Heart right ventricle (tissue), 16 donors: ENCODE results near the gene TNFAIP2. TPM values are rescaled to one million over a fixed set of nuclear protein-coding genes. Genes with fewer than 3 reads are reported as not detected.

Experiments used
- ATAC-seq, 8 donors: fragments of 200-7000 bp; cut with Tn5 transposase; one replicate each; pipeline ENCODE4 v1.9.1; 2020; ENCODE audit warnings: mild to moderate bottlenecking in 8 of 8, moderate library complexity in 8 of 8, moderate number of reproducible peaks in 1 of 8
- DNase-seq, 2 donors: peaks; one replicate each; pipeline ENCODE4 v3.0.0-alpha.2; 2020
- H3K27ac ChIP-seq, 10 donors: fragments of 200-600 bp; sonication (generic) in 2 of 10; one replicate each; pipeline versions ENCODE4 v1.5.0 to v1.8.0; 2020 to 2022; ENCODE audit warnings: mild to moderate bottlenecking in 3 of 10
- H3K27me3 ChIP-seq, 7 donors: fragments of 200-600 bp; one replicate each; pipeline ENCODE4 v1.8.0; 2021 to 2022; ENCODE audit warnings: mild to moderate bottlenecking in 2 of 7
- H3K36me3 ChIP-seq, 9 donors: fragments of 200-600 bp; sonication (generic) in 1 of 9; one replicate each; pipeline versions ENCODE4 v1.5.0 to v1.8.0; 2020 to 2022; ENCODE audit warnings: mild to moderate bottlenecking in 2 of 9
- H3K4me1 ChIP-seq, 9 donors: fragments of 200-600 bp; sonication (generic) in 1 of 9; one replicate each; pipeline versions ENCODE4 v1.5.0 to v1.8.0; 2020 to 2022; ENCODE audit warnings: mild to moderate bottlenecking in 4 of 9
- H3K4me3 ChIP-seq, 10 donors: fragments of 200-600 bp; sonication (generic) in 2 of 10; one replicate each; pipeline versions ENCODE4 v1.5.0 to v1.8.0; 2020 to 2022; ENCODE audit warnings: mild to moderate bottlenecking in 7 of 10, moderate library complexity in 2 of 10
- H3K9me3 ChIP-seq, 11 donors: fragments of 200-600 bp in 10 of 11; sonication (generic) in 2 of 11; one replicate each; pipeline versions ENCODE4 v1.5.0 to v1.8.0; 2013 to 2022; ENCODE audit warnings: mild to moderate bottlenecking in 2 of 11, control low read depth in 1 of 11, moderate library complexity in 1 of 11
- WGBS, 2 donors: extraction: QIAGEN DNeasy Blood & Tissue Kit; methylation state at CpG; one replicate each; pipeline ENCODE4 v1.1.7; 2013; ENCODE audit warnings: inconsistent platforms in 1 of 2; 5-methylcytosine and 5-hydroxymethylcytosine counted together
- intact Hi-C, 10 donors: fragments of 100-400 bp; cut with DNase I; formaldehyde crosslinking; loops; one replicate each; pipeline versions ENCODE4 v1.11.1 to v1.14.2; 2022
- polyA plus RNA-seq, 2 donors: library from polyadenylated mRNA; stranded (reverse); fragments of 200-250 nt; gene quantifications; one replicate each; pipeline ENCODE4 v1.2.3, GENCODE V29; 2013
- total RNA-seq, 10 donors: library from RNA; stranded (reverse); fragmentation: NEBNext Ultra II Directional in 3 of 10; extraction: Animal tissue kit (Norgen Biotek cat#: 25700) in 3 of 10; gene quantifications; one replicate each; pipeline versions ENCODE4 v1.2.1 to v1.2.4, GENCODE V29; 2021 to 2023
- TF ChIP-seq, protein P1 (sequence below), 9 donors: fragments of 200-600 bp; sonication (generic) in 2 of 9; IDR thresholded peaks; one replicate each; pipeline versions ENCODE4 v1.5.0 to v1.8.0; 2021 to 2022; ENCODE audit warnings: antibody characterized with exemption in 9 of 9, mild to moderate bottlenecking in 5 of 9, moderate library complexity in 1 of 9
- donor health status: Arrhythmogenic right ventricular cardiomyopathy.
- donor health status: ischemic (EF 13 %, LVEDD 7.1; RV severe dilation, severe dysfunction).
- donor health status: healthy with polysubstance abuse.
- donor health status: DM: no; HTN: yes; CAD: no.
- donor health status: DM: no; HTN: no; CAD: no.
- donor health status: ischemic (EF 25% LVEDD 6.9; RV normal size, moderate dysfunction).
- donor health status: ischemic (EF 25% LVEDD 5.7; RV mildly dilated, moderate dysfunction).
- donor health status: healthy.
- donor health status: DM: yes; HTN: yes; CAD: no.
- donor health status: Ischemic cardiomyopathy.
- donor health status: ischemic (EF 35%, LVEDD 5.7; RV mildly dilated, moderate dysfunction).
- donor health status: nonischemic (EF 11% LVEDD 7.7; RV severe dilation, severe dysfunction).
- donor health status: DM: yes; HTN: yes; CAD: no.
- donor health status: PGD.
- donor health status: ischemic (EF 29% LVEDD 5.4; RV normal size, mild dysfunction).
- donor health status: nonischemic (EF 23%, LVEDD 6.1; RV moderate dilation, normal function).

Gene TNFAIP2
- total and polyA plus RNA-seq, 12 donors = 21.8 to 138 (median 42.0) TPM

GRCh38 chr14:103142026-103142425 lies 18.8 kb downstream of the TNFAIP2 start:
- DNase-seq (no peak), ATAC-seq (no peak)
- Histone ChIP-seq H3K27me3 (peaks cover 0 to 40% (median 21%) of the 10 kb centered on the region in 7 donors), H3K4me3 (no peak overlapping the region), H3K4me1 (peaks cover 0 to 27% (median 19%) of the 10 kb centered on the region in 9 donors), H3K27ac (no peak overlapping the region), H3K9me3 (no peaks in the 10 kb centered on the region), H3K36me3 (no peaks in the 10 kb centered on the region)
- intact Hi-C loops = loop anchor here in 1 of 10 donors (5.0 kb wide), 1 partner anchor 35 kb away; no protein-coding TSS in a partner anchor
- TF ChIP-seq, protein P1, sequence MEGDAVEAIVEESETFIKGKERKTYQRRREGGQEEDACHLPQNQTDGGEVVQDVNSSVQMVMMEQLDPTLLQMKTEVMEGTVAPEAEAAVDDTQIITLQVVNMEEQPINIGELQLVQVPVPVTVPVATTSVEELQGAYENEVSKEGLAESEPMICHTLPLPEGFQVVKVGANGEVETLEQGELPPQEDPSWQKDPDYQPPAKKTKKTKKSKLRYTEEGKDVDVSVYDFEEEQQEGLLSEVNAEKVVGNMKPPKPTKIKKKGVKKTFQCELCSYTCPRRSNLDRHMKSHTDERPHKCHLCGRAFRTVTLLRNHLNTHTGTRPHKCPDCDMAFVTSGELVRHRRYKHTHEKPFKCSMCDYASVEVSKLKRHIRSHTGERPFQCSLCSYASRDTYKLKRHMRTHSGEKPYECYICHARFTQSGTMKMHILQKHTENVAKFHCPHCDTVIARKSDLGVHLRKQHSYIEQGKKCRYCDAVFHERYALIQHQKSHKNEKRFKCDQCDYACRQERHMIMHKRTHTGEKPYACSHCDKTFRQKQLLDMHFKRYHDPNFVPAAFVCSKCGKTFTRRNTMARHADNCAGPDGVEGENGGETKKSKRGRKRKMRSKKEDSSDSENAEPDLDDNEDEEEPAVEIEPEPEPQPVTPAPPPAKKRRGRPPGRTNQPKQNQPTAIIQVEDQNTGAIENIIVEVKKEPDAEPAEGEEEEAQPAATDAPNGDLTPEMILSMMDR (IDR thresholded peaks at IDR 0.05) = no peak
- WGBS, 2 donors = 85 to 89% methylated on average over 4 of the region's 4 CpGs

DNA sequence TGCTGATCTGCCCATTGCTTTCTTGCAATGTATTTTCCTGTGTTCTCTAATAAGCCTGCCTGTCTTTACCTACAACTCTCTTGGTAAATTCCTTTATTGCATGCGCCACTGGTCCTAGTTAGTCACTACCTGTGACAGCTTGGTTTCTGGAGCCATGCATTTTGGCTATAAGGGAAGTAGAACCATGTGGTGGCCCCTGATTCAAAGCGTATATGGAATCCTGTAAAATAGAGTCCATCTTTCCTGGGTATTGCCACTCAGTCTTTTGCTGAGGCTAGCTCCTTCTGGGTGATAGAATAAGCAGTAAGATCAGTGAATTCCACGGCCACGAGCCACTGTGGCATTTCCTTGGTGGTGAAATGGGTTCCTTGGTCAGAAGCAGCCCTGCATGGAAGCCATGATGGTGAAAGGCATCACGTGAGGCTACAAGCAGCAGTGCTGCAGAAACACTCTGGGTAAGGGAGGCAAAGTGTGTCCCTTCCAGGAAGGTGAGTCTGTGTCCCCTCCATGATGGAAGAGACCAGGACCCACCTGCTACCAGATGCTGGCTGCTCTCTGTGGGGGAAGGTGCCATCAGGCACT lies 19.6 kb downstream of the TNFAIP2 start:
- H3K27me3 ChIP-seq = peaks cover 0 to 43% (median 26%) of the 10 kb centered on the region in 7 donors
- no peak for ATAC-seq
- H3K4me3 ChIP-seq = no peak overlapping the region
- no peaks in the 10 kb centered on the region for H3K9me3 ChIP-seq
- TF ChIP-seq, protein P1 (IDR thresholded peaks at IDR 0.05) = no peak
- intact Hi-C loops = loop anchor here in 1 of 10 donors (5.0 kb wide), 1 partner anchor 36 kb away; no protein-coding TSS in a partner anchor
- H3K36me3 ChIP-seq = no peaks in the 10 kb centered on the region
- WGBS, 2 donors = 67 to 78% methylated on average over 5 of the region's 5 CpGs
- H3K27ac ChIP-seq = no peak overlapping the region
- peaks cover 0 to 19% (median 13%) of the 10 kb centered on the region in 9 donors for H3K4me1 ChIP-seq
- DNase-seq = no peak

- WGBS, 2 donors = 75 to 84% methylated on average over 6 of the region's 6 CpGs
- H3K27ac ChIP-seq = no peak overlapping the region
- H3K4me1 ChIP-seq = peaks cover 0 to 12% (median 9%) of the 10 kb centered on the region in 9 donors
- H3K36me3 ChIP-seq = no peaks in the 10 kb centered on the region
- H3K27me3 ChIP-seq = peaks cover 0 to 47% (median 26%) of the 10 kb centered on the region in 7 donors
- ATAC-seq (no peak), DNase-seq (no peak)
- H3K4me3 ChIP-seq = no peak overlapping the region
- TF ChIP-seq, protein P1 (IDR thresholded peaks at IDR 0.05) = no peak
- intact Hi-C loops = loop anchor here in 1 of 10 donors (5.0 kb wide), 1 partner anchor 36 kb away; no protein-coding TSS in a partner anchor
- no peaks in the 10 kb centered on the region for H3K9me3 ChIP-seq
These were observed 20.2 kb downstream of the TNFAIP2 start for GRCh38 chr14:103143506-103143905.

DNA sequence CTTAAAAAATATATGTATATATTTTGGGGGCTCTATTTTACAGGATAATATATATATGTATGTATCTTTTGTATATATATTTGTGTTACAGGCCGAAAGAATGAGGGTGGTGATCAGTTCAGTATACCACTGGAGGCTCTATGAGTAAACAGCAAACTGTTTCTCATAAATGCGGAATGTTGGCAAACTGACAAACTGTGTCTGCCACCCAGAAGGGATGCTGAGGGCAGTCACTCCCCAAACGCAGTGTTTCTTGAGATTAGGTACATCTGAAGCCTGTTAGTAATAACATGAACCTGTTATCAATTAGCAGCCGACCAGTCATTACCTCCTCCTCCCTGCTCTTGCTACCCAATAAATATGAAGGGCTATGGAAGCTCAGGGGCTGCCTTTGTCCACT lies 20.8 kb downstream of the TNFAIP2 start:
- no peak for ATAC-seq
- H3K27ac ChIP-seq = no peak overlapping the region
- H3K4me3 ChIP-seq = no peak overlapping the region
- intact Hi-C loops = loop anchor here in 1 of 10 donors (5.0 kb wide), 1 partner anchor 37 kb away; no protein-coding TSS in a partner anchor
- H3K36me3 ChIP-seq = no peaks in the 10 kb centered on the region
- WGBS, 2 donors = 77 to 82% methylated on average over 4 of the region's 4 CpGs
- TF ChIP-seq, protein P1 (IDR thresholded peaks at IDR 0.05) = no peak
- DNase-seq = no peak
- peaks cover 0 to 7% (median 3%) of the 10 kb centered on the region in 9 donors for H3K4me1 ChIP-seq
- H3K9me3 ChIP-seq = no peaks in the 10 kb centered on the region
- H3K27me3 ChIP-seq = peaks cover 0 to 47% (median 26%) of the 10 kb centered on the region in 7 donors
